GM12874 (cell line): ENCODE measurements around the gene ZNF521.

Source experiments
- TF ChIP-seq, protein P1 (sequence below): IDR thresholded peaks from 2 replicates; pipeline ENCODE4 v1.5.1; 2011; ENCODE audit warnings: low read depth, mild to moderate bottlenecking, control low read depth, low read length, moderate library complexity; ENCODE audit not compliant: insufficient read depth

Gene ZNF521

DNA sequence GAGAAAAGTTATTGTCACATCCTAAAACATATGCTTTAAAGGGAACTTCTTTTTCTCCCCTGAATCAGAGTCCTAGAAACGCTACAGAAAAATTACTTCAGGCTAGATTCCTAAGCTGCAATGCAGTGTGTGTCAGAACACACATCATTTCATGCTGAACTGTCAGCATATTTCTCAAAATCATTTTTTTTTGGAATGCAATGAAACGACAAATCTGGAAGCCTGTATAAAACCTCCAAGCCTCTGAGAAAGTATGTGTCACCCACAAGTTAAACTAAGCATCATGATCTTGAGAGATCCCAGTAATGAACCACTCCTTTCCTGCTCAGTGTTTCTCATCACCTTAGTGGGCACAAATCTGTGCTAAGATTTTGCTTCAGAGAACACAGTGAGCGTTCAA is 276.2 kb downstream of the ZNF521 start:
- TF ChIP-seq, protein P1, sequence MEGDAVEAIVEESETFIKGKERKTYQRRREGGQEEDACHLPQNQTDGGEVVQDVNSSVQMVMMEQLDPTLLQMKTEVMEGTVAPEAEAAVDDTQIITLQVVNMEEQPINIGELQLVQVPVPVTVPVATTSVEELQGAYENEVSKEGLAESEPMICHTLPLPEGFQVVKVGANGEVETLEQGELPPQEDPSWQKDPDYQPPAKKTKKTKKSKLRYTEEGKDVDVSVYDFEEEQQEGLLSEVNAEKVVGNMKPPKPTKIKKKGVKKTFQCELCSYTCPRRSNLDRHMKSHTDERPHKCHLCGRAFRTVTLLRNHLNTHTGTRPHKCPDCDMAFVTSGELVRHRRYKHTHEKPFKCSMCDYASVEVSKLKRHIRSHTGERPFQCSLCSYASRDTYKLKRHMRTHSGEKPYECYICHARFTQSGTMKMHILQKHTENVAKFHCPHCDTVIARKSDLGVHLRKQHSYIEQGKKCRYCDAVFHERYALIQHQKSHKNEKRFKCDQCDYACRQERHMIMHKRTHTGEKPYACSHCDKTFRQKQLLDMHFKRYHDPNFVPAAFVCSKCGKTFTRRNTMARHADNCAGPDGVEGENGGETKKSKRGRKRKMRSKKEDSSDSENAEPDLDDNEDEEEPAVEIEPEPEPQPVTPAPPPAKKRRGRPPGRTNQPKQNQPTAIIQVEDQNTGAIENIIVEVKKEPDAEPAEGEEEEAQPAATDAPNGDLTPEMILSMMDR = no peak

DNA sequence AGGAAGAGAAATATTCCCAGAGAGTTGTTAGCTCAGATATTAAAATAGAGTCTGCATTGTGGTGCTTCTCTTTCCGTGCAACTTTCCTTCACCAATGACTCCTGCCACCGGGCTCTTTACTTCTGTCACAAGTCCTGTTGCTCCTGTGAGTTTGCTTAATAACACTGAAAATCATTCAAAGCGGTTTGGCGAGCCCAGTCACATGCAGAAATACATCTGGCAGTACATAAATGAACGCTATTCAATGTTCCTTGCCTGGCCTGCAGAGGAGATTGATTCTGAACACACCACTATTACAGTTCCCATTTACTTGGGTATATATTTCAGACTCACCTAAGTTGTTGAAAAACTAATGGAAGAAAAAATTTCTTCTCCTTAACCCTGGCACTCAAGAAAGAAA is 276.6 kb downstream of the ZNF521 start:
- TF ChIP-seq, protein P1 = no peak

DNA sequence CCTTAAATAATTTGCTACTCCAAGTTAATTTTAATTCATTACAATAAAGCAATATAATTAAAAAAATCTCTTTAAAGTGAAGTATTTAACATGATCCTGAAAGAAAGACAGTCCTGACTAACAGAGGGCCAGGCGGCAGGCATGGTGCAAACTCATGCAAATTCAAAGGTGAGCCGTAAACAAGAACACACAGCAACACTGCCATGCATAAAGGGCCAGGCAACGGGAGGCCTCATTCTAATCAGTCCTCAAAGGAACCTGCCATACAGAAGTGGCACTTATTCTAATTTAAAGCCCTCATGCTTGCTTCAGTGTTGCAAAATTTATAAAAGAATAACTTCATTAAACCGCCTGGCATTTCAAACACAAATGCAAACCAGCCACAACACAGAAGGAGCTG is 277.0 kb downstream of the ZNF521 start:
- TF ChIP-seq, protein P1 = no peak

DNA sequence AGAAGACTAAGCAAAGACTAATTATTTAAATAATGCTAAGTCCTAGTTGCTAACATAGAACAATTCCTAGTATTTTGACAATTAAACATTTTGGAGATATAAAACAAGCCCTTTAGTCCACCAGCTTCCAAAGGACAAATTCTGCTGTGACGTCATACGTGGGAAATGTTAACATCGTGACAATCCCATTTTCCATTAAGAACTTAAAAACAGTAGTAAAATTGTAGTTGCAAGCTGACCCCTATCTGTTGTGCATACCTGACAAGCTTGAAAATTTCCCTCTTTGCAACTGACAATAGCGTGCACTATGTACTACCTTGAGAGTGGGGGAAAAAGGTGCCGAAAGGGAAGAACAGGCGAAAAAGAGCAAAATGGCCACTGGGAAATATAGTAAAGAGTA is 279.8 kb downstream of the ZNF521 start:
- TF ChIP-seq, protein P1 = no peak

DNA sequence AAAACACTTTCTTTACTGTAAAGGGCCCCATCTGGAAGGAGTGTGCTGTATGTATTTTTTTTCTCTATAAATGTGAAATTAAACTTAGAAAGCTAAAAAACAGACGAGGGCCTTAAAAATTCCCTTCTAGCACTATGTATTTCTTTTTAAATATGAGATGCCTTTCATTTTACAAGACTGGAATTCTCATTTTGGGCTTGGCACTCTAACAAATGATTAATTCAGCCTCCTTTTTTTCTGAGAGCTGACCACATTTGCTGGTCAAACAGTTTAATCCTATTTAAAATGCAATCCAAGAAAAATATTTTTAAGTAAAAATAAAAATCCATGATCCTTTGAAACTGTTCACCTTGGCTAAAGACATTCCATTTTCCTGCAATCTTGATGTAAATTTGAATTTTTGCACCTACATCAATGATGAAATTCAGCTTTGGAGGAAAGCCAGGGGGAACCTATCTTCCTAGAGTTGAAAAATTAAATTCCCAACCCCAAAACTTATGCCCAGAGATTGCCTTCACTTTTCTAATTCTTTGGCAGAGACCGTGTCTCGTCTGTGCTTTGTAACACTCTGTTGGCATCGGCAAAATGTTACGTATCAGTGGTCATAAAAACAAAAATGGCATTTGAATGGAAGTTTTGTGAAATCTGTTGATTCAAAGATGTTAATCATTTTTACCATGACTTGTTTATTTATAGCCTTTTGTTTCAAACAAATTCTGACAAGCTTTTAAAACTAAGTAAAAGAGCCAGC is 284.5 kb downstream of the ZNF521 start:
- TF ChIP-seq, protein P1 = no peak

DNA sequence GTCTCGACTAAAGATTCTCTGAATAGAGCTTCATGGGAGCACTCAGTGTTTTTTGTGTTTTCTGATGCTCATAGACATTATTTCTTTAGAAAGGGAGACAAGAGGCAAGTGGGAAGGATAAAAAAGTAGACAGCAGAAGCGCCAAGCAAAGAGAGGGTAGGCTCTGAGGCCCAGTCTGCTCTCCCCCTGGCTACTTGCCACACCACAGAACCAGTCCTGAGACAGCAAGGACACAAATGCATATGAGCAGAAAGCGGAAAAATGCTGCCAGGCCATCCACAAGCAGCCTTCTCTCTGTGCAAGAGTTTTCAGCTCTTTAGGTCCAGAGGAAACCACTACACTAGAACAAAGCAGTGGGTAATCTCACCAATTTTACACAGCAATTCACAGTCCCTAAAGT is 285.4 kb downstream of the ZNF521 start:
- TF ChIP-seq, protein P1 = no peak

DNA sequence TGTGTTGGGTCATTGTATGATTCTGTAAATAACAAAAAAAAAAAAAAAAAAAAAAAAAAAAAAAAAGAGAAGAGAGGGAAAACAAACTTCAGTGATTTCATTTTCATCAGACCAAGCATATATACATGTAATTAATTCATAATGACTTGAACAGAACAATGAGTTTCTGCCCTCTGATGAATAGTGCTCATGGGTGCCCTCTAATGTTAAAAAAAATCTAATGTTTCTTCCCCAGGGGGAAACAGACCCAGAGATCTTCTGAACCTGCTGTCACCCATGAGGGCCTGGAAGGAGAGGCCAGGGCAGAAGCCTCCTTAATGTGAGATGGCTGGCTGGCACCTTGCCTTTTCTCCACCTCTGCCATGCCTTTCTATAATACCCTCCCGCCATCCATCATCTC is 289.2 kb downstream of the ZNF521 start:
- TF ChIP-seq, protein P1 = no peak

DNA sequence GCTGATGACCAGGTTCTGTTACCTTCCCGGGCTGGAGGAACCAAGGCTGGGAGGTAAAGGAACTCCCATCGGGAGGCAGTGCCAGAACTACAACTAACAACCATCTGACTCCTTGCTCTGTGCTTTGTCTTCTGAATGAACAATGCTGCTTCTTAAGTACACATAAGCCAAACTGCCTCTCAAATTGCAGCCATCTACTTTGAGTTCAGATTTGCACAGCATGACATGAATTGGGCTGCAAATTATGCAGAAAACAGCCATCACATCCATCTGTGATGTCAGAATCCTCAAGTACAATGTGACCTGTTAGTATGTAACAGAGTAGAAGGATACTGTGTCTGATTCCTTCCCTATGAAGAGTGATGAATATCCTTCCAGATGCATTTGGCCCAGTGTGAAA is 290.6 kb downstream of the ZNF521 start:
- TF ChIP-seq, protein P1 = no peak
